K562 (cell line): ENCODE results near the gene HAGHL. TPM values are rescaled to one million over a fixed set of nuclear protein-coding genes. Genes with fewer than 3 reads are reported as not detected.

Experiments
- ATF1 ChIP-seq, 2 experiments: fragments of 450-650 bp in 1 of 2; IDR thresholded peaks; 2 replicates each; pipeline ENCODE4 v1.6.1; 2016; ENCODE audit warnings: missing compliant biosample characterization in 1 of 2, missing genetic modification characterization in 1 of 2
- MXI1 ChIP-seq: IDR thresholded peaks from 2 replicates; pipeline ENCODE4 v1.6.1; 2011; ENCODE audit warnings: low read depth, mild to moderate bottlenecking, improper control_type of control experiment, low read length
- POLR2AphosphoS2 ChIP-seq: IDR thresholded peaks from 2 replicates; pipeline ENCODE4 v1.6.1; 2012; ENCODE audit warnings: low read length, improper control_type of control experiment
- POLR2AphosphoS5 ChIP-seq: IDR thresholded peaks from 2 replicates; pipeline ENCODE4 v1.6.1; 2011; ENCODE audit warnings: mild to moderate bottlenecking, low read depth, low read length, moderate library complexity; ENCODE audit not compliant: control insufficient read depth, insufficient read depth
- RBBP5 ChIP-seq: fragments of 200-600 bp; sonication (generic); IDR thresholded peaks from 2 replicates; pipeline ENCODE4 v1.6.1; 2012; ENCODE audit warnings: borderline replicate concordance, mild to moderate bottlenecking, low read length, control low read depth, inconsistent platforms; ENCODE audit not compliant: insufficient read depth, poor library complexity, severe bottlenecking
- RBM22 ChIP-seq: fragments of 200-400 bp; formaldehyde crosslinking; IDR thresholded peaks from 2 replicates; pipeline ENCODE4 v1.6.1; 2018; ENCODE audit warnings: low read length, low read depth; ENCODE audit not compliant: poor library complexity, severe bottlenecking
- TCF3 ChIP-seq: sonication (generic); formaldehyde crosslinking; IDR thresholded peaks from 2 replicates; pipeline ENCODE4 v1.4.0; 2020; ENCODE audit warnings: mild to moderate bottlenecking, missing genetic modification reagents
- TSC22D4 ChIP-seq: fragments of 450-650 bp; IDR thresholded peaks from 2 replicates; pipeline ENCODE4 v1.6.1; 2016; ENCODE audit warnings: missing genetic modification characterization, missing biosample characterization, control low read depth
- ZC3H4 ChIP-seq: sonication (generic); formaldehyde crosslinking; IDR thresholded peaks from 2 replicates; pipeline ENCODE4 v1.9.0; 2021; ENCODE audit warnings: missing genetic modification reagents, borderline replicate concordance
- ZFP1 ChIP-seq: fragments of 450-650 bp; formaldehyde crosslinking; IDR thresholded peaks from 2 replicates; pipeline ENCODE4 v1.4.0; 2020; ENCODE audit warnings: mild to moderate bottlenecking, mixed read lengths
- ZNF609 ChIP-seq: sonication (generic); formaldehyde crosslinking; IDR thresholded peaks from 2 replicates; pipeline ENCODE4 v1.8.1; 2023; ENCODE audit warnings: missing genetic modification reagents, mild to moderate bottlenecking, borderline replicate concordance
- polyA plus RNA-seq, 8 experiments: library from polyadenylated mRNA; depleted of rRNA in 4 of 8; stranded (reverse) in 5 of 8; unstranded in 3 of 8; fragments of >200 nt; fragmentation: Nextera tagmentation in 2 of 8; fragmentation: Illumina TruSeq in 1 of 8; extraction: Ambion mirVana in 2 of 8; extraction: Trizol in 1 of 8; gene quantifications; 2 replicates each; pipeline versions ENCODE4 v1.2.1 to v1.2.3, GENCODE V29; 2011 to 2014; ENCODE audit warnings: inconsistent platforms in 1 of 8, missing spikeins in 1 of 8
- total RNA-seq, 7 experiments: library from RNA; depleted of rRNA in 6 of 7; stranded (reverse); fragments of >200 nt in 6 of 7; fragmentation: Illumina TruSeq in 2 of 7; extraction: Trizol in 2 of 7; gene quantifications; 2 replicates each; pipeline versions ENCODE4 v1.2.1 to v1.2.3, GENCODE V29; 2011 to 2021; ENCODE audit warnings: low replicate concordance in 1 of 7
- TF ChIP-seq, protein P1 (sequence below), 2 experiments: fragments of 450-650 bp in 1 of 2; sonication (generic) in 1 of 2; formaldehyde crosslinking in 1 of 2; IDR thresholded peaks; 2 replicates each; pipeline versions ENCODE4 v1.7.1 to v1.9.0; 2016 to 2022; ENCODE audit warnings: inconsistent platforms in 1 of 2, mild to moderate bottlenecking in 1 of 2, missing genetic modification reagents in 1 of 2

The HAGHL gene
- total and polyA plus RNA-seq, 9 of the 15 experiments (the other 6 are each of a cell fraction or from before 2014, with no cell fraction given), result 0.31 to 83.4 (median 20.7) TPM

- TF ChIP-seq, protein P1, sequence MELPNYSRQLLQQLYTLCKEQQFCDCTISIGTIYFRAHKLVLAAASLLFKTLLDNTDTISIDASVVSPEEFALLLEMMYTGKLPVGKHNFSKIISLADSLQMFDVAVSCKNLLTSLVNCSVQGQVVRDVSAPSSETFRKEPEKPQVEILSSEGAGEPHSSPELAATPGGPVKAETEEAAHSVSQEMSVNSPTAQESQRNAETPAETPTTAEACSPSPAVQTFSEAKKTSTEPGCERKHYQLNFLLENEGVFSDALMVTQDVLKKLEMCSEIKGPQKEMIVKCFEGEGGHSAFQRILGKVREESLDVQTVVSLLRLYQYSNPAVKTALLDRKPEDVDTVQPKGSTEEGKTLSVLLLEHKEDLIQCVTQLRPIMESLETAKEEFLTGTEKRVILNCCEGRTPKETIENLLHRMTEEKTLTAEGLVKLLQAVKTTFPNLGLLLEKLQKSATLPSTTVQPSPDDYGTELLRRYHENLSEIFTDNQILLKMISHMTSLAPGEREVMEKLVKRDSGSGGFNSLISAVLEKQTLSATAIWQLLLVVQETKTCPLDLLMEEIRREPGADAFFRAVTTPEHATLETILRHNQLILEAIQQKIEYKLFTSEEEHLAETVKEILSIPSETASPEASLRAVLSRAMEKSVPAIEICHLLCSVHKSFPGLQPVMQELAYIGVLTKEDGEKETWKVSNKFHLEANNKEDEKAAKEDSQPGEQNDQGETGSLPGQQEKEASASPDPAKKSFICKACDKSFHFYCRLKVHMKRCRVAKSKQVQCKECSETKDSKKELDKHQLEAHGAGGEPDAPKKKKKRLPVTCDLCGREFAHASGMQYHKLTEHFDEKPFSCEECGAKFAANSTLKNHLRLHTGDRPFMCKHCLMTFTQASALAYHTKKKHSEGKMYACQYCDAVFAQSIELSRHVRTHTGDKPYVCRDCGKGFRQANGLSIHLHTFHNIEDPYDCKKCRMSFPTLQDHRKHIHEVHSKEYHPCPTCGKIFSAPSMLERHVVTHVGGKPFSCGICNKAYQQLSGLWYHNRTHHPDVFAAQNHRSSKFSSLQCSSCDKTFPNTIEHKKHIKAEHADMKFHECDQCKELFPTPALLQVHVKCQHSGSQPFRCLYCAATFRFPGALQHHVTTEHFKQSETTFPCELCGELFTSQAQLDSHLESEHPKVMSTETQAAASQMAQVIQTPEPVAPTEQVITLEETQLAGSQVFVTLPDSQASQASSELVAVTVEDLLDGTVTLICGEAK (IDR thresholded peaks at IDR 0.05), result no peak
- TF ChIP-seq, protein P1 (CRISPR knock-in tag; IDR thresholded peaks at IDR 0.05), result no peak
- TF ChIP-seq ZC3H4 (CRISPR knock-in tag) (no peak), TSC22D4 (tag) (no peak), ZFP1 (CRISPR knock-in tag) (no peak), RBBP5 (no peak), RBM22 (no peak), ATF1 (CRISPR knock-in tag; IDR thresholded peaks at IDR 0.05) (no peak), ATF1 (tag; IDR thresholded peaks at IDR 0.05) (no peak), MXI1 (no peak), TCF3 (CRISPR knock-in tag) (no peak), ZNF609 (CRISPR knock-in tag) (no peak), POLR2AphosphoS5 (peak; percentile 41; the same call in 1 of the 2 replicates), POLR2AphosphoS2 (no peak)
Measured at GRCh38 chr16:726438-727290, at the start of gene HAGHL, which contains the start of gene CCDC78 (continued).
